PC-3 (cell line): ENCODE results near the gene CLTCL1.

ENCODE experiments used
- CTCF ChIP-seq: fragments of 300-600 bp; sonication (generic); conservative IDR thresholded peaks from 2 replicates; pipeline ENCODE4 v1.5.1; 2017; ENCODE audit warnings: antibody characterized with exemption, low read depth, mild to moderate bottlenecking, low read length
- EZH2 ChIP-seq: fragments of 300-600 bp; sonication (generic); IDR thresholded peaks from one replicate; pipeline ENCODE4 v1.6.1; 2017; ENCODE audit warnings: antibody characterized with exemption, mild to moderate bottlenecking, low read length; ENCODE audit not compliant: unreplicated experiment
- EZH2phosphoT487 ChIP-seq: fragments of 300-600 bp; sonication (generic); IDR thresholded peaks from 2 replicates; pipeline ENCODE4 v1.6.1; 2018; ENCODE audit warnings: mild to moderate bottlenecking, antibody characterized with exemption, low read length, borderline replicate concordance

- TF ChIP-seq CTCF, result no peak
- no peak for TF ChIP-seq EZH2phosphoT487
- no peak for TF ChIP-seq EZH2
Observed at GRCh38 chr22:19289475-19290161, 1.9 kb downstream of the CLTCL1 start.
